B cell (primary cell): ENCODE measurements around the gene CMTR1. TPM values are rescaled to one million over a fixed set of nuclear protein-coding genes. Genes with fewer than 3 reads are reported as not detected.

ENCODE experiments used
- ATAC-seq: fragments of 200-7000 bp; cut with Tn5 transposase; one replicate; pipeline ENCODE4 v1.10.0; 2021; ENCODE audit warnings: low read depth, mild to moderate bottlenecking, moderate number of reproducible peaks, moderate library complexity
- CTCF ChIA-PET: fragments of 350-600 bp; sonication (Branson Sonifier 250); formaldehyde crosslinking; loops from one replicate; lab custom pipeline; 2021; ENCODE audit warnings: antibody characterized with exemption, inconsistent platforms; lab: Charles Lee
- POLR2A ChIA-PET: fragments of 350-600 bp; sonication (Branson Sonifier 250); formaldehyde crosslinking; loops from one replicate; lab custom pipeline; 2021; ENCODE audit warnings: antibody characterized with exemption; lab: Charles Lee
- DNase-seq: peaks from one replicate; pipeline ENCODE4 v3.0.0; 2013
- H2AFZ ChIP-seq: 2 replicates; pipeline ENCODE4 v1.6.1; 2012; ENCODE audit warnings: mild to moderate bottlenecking, low read depth, low read length; ENCODE audit not compliant: insufficient read depth, poor library complexity, severe bottlenecking
- H3K27ac ChIP-seq, 2 donors: 1 replicate in 1 of 2; 2 replicates in 1 of 2; pipeline ENCODE4 v1.5.1; 2012 to 2013; ENCODE audit warnings: low read length in 2 of 2, mild to moderate bottlenecking in 2 of 2, moderate library complexity in 1 of 2
- H3K27me3 ChIP-seq, 4 experiments: fragments of 200-600 bp in 1 of 4; sonication (generic) in 1 of 4; replicated peaks in 1 of 4; 1 replicate in 2 of 4; 2 replicates in 2 of 4; pipeline versions ENCODE4 v1.6.1 to v1.7.0; 2013 to 2016; ENCODE audit warnings: low read length in 3 of 4, mild to moderate bottlenecking in 2 of 4, mixed read lengths in 1 of 4, moderate library complexity in 1 of 4; ENCODE audit not compliant: insufficient read depth in 4 of 4, control insufficient read depth in 3 of 4; ENCODE audit errors: control extremely low read depth in 1 of 4
- H3K36me3 ChIP-seq, 2 experiments: replicated peaks in 1 of 2; 1 replicate in 1 of 2; 2 replicates in 1 of 2; pipeline versions ENCODE4 v1.6.1 to v1.7.1; 2013; ENCODE audit warnings: low read length in 1 of 2; ENCODE audit not compliant: insufficient read depth in 2 of 2, control insufficient read depth in 1 of 2; ENCODE audit errors: control extremely low read depth in 1 of 2, extremely low read depth in 1 of 2
- H3K4me1 ChIP-seq, 2 donors: fragments of 200-600 bp in 1 of 2; sonication (generic) in 1 of 2; 1 replicate in 1 of 2; 2 replicates in 1 of 2; pipeline versions ENCODE4 v1.5.1 to v1.6.1; 2013 to 2017; ENCODE audit warnings: low read length in 2 of 2; ENCODE audit not compliant: control insufficient read depth in 2 of 2, insufficient read depth in 2 of 2
- H3K4me2 ChIP-seq: replicated peaks from 2 replicates; pipeline ENCODE3; 2012; ENCODE audit warnings: mild to moderate bottlenecking, low read depth, low read length; ENCODE audit not compliant: poor library complexity, severe bottlenecking
- H3K4me3 ChIP-seq, 5 experiments: fragments of 200-600 bp in 1 of 5; sonication (generic) in 1 of 5; 1 replicate in 3 of 5; 2 replicates in 2 of 5; pipeline versions ENCODE4 v1.5.1 to v1.7.0; 2011 to 2016; ENCODE audit warnings: low read length in 4 of 5, mild to moderate bottlenecking in 4 of 5, low read depth in 2 of 5, control low read depth in 1 of 5, moderate library complexity in 1 of 5; ENCODE audit not compliant: insufficient read depth in 1 of 5; ENCODE audit errors: control extremely low read depth in 1 of 5, extremely low read depth in 1 of 5
- H3K79me2 ChIP-seq: fragments of 200-600 bp; sonication (generic); one replicate; pipeline ENCODE4 v1.6.0; 2016; ENCODE audit warnings: low read length; ENCODE audit not compliant: control insufficient read depth, insufficient read depth
- H3K9ac ChIP-seq: fragments of 200-600 bp; sonication (generic); 2 replicates; pipeline ENCODE4 v1.6.1; 2017; ENCODE audit warnings: mild to moderate bottlenecking, low read length, moderate library complexity
- H3K9me3 ChIP-seq, 3 donors: one replicate each; pipeline versions ENCODE4 v1.6.1 to v1.7.1; 2013; ENCODE audit warnings: low read length in 2 of 3; ENCODE audit not compliant: control insufficient read depth in 2 of 3, insufficient read depth in 1 of 3; ENCODE audit errors: control extremely low read depth in 1 of 3
- H4K20me1 ChIP-seq: 2 replicates; pipeline ENCODE4 v1.6.0; 2012; ENCODE audit warnings: mild to moderate bottlenecking, low read length; ENCODE audit not compliant: insufficient read depth, control insufficient read depth, poor library complexity, severe bottlenecking
- H3K27ac Mint-ChIP-seq: one replicate; pipeline ENCODE4 v1.8.0; 2021; ENCODE audit warnings: mixed read lengths
- H3K27me3 Mint-ChIP-seq: one replicate; pipeline ENCODE4 v1.8.0; 2021; ENCODE audit warnings: mixed read lengths
- H3K4me1 Mint-ChIP-seq: one replicate; pipeline ENCODE4 v1.8.0; 2021; ENCODE audit warnings: mixed read lengths
- H3K4me3 Mint-ChIP-seq: one replicate; pipeline ENCODE4 v1.8.0; 2021; ENCODE audit warnings: mixed read lengths
- H3K9me3 Mint-ChIP-seq: one replicate; pipeline ENCODE4 v1.8.0; 2022; ENCODE audit warnings: mixed read lengths; ENCODE audit not compliant: insufficient read depth
- EZH2 ChIP-seq: IDR thresholded peaks from 2 replicates; pipeline ENCODE4 v1.6.1; 2012; ENCODE audit warnings: borderline replicate concordance, low read depth, mild to moderate bottlenecking, moderate library complexity, low read length; ENCODE audit not compliant: insufficient read depth, poor library complexity, severe bottlenecking
- WGBS: methylation state at CpG from one replicate; pipeline ENCODE4 v1.1.5; 2013; ENCODE audit warnings: missing lambda C conversion rate; ENCODE audit not compliant: insufficient coverage; 5-methylcytosine and 5-hydroxymethylcytosine counted together
- intact Hi-C: fragments of 100-400 bp; cut with micrococcal nuclease; formaldehyde crosslinking; loops from one replicate; pipeline ENCODE4 v1.10.0; 2022
- polyA plus RNA-seq: library from polyadenylated mRNA; depleted of rRNA; stranded (reverse); fragments of >200 nt; gene quantifications from 2 replicates; pipeline ENCODE4 v1.2.3, GENCODE V29; 2012
- total RNA-seq, 2 donors: library from RNA; stranded (reverse); fragments of 120-200 nt in 1 of 2; gene quantifications; 1 replicate in 1 of 2; 2 replicates in 1 of 2; pipeline versions ENCODE4 v1.2.3 to v1.2.4, GENCODE V29; 2013 to 2022
- TF ChIP-seq, protein P1 (sequence below): fragments of 200-600 bp; IDR thresholded peaks from one replicate; pipeline ENCODE4 v1.8.0; 2022; ENCODE audit warnings: antibody characterized with exemption, mild to moderate bottlenecking

CMTR1 gene
- total and polyA plus RNA-seq, 2 donors (not counting 1 experiment from before 2014, with no cell fraction given): 46.0 to 82.9 TPM

DNA sequence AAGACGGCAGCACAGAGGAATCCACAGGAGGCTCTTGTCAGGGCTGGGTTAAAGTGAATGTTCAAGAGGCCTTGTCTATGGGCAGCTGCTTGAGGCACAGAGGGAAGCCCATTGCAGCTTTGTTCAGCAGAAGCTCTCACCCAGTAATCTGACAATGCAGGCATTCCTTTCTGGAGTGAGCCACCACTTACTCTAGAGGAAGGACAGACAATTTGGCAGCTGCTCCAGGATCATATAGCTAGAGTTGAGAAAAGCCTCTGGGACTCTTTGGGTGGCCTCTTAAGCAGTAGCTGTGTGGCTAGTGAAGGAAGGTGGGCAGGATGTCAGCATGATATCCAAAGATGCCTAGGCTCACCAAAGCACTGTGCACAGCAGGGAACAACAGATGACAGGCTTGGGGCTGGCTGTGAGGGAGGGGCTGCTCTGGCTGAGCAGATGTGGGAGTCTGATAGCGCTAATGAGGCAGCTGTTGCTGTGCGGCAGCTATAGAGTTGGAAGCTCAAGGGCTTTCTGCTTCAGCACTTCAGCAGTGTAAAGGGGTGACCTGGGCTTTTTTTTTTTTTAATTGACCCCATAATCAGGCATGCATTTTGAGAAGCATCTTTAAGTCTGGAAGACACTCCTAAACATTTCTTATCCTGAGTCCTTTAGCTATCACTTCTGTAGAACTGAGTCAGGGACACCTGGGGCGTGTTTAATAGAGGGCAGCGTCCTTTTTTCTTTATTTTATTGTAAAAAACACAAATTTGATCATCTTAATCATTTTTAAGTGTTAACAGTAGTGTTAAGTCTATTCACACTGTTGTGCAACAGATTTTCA is 27.2 kb downstream of the CMTR1 start:
- no peak for ATAC-seq
- Mint-ChIP-seq H3K4me3 (no peak overlapping the region), H3K9me3 (no peaks in the 10 kb centered on the region), H3K27me3 (no peaks in the 10 kb centered on the region), H3K27ac (no peak overlapping the region), H3K4me1 (no peaks in the 10 kb centered on the region)
- no peak overlapping the region for H2AFZ ChIP-seq
- 100% methylated on average over 2 of the region's 5 CpGs for WGBS
- POLR2A ChIA-PET: no interaction called here
- peaks cover 11% of the 10 kb centered on the region for H4K20me1 ChIP-seq
- no peaks in the 10 kb centered on the region for H3K9me3 ChIP-seq
- H3K9ac ChIP-seq: no peak overlapping the region
- H3K4me1 ChIP-seq: no peaks in the 10 kb centered on the region
- no peak overlapping the region for H3K4me2 ChIP-seq
- peaks cover 8% of the 10 kb centered on the region for H3K79me2 ChIP-seq
- no peak overlapping the region for H3K4me3 ChIP-seq
- TF ChIP-seq, protein P1, sequence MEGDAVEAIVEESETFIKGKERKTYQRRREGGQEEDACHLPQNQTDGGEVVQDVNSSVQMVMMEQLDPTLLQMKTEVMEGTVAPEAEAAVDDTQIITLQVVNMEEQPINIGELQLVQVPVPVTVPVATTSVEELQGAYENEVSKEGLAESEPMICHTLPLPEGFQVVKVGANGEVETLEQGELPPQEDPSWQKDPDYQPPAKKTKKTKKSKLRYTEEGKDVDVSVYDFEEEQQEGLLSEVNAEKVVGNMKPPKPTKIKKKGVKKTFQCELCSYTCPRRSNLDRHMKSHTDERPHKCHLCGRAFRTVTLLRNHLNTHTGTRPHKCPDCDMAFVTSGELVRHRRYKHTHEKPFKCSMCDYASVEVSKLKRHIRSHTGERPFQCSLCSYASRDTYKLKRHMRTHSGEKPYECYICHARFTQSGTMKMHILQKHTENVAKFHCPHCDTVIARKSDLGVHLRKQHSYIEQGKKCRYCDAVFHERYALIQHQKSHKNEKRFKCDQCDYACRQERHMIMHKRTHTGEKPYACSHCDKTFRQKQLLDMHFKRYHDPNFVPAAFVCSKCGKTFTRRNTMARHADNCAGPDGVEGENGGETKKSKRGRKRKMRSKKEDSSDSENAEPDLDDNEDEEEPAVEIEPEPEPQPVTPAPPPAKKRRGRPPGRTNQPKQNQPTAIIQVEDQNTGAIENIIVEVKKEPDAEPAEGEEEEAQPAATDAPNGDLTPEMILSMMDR: no peak
- TF ChIP-seq EZH2: no peak
- intact Hi-C loops: no loop called here
- no peaks in the 10 kb centered on the region for H3K27me3 ChIP-seq
- H3K36me3 ChIP-seq: peaks cover 2 to 88% of the 10 kb centered on the region in 2 experiments
- CTCF ChIA-PET: interaction anchor here (1.1 kb wide), 1 partner anchor 134 kb away, joined by 3 read pairs; no protein-coding TSS in a partner anchor
- no peak overlapping the region for H3K27ac ChIP-seq
- DNase-seq: no peak

DNA sequence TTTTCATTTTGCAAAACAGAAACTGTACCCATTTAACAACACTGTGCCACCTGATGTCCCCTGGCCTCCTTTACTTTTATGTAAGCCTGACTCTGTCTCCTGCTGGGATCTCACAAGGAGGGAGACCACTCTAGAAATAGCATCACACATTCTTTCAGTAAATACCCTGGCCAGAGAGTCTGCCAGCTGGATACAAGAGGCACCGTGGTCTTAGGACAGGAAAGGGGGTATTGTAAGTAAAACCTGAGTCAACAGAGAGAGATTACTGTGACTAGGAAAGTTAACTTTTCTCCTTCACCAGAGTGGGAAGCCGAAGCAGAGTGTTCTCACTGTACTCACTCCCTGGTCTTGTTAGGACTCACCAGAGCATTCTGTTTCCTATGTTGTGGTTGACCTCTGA is 27.8 kb downstream of the CMTR1 start:
- no peaks in the 10 kb centered on the region for H3K9me3 ChIP-seq
- WGBS: no CpG with 5 or more reads among the region's 2 CpGs
- Mint-ChIP-seq H3K27ac (no peak overlapping the region), H3K4me3 (no peak overlapping the region), H3K4me1 (no peaks in the 10 kb centered on the region), H3K27me3 (no peaks in the 10 kb centered on the region), H3K9me3 (no peaks in the 10 kb centered on the region)
- ATAC-seq (no peak), DNase-seq (no peak)
- H4K20me1 ChIP-seq: peaks cover 11% of the 10 kb centered on the region
- ChIA-PET CTCF (interaction anchor here (1.1 kb wide), 1 partner anchor 135 kb away, joined by 3 read pairs; no protein-coding TSS in a partner anchor), POLR2A (no interaction called here)
- H2AFZ ChIP-seq: no peak overlapping the region
- H3K27me3 ChIP-seq: no peaks in the 10 kb centered on the region
- no peak overlapping the region for H3K4me3 ChIP-seq
- no peak for TF ChIP-seq EZH2
- TF ChIP-seq, protein P1: no peak
- H3K79me2 ChIP-seq: peaks cover 8% of the 10 kb centered on the region
- H3K4me1 ChIP-seq: no peaks in the 10 kb centered on the region
- H3K9ac ChIP-seq: no peak overlapping the region
- no peak overlapping the region for H3K4me2 ChIP-seq
- intact Hi-C loops: no loop called here
- H3K36me3 ChIP-seq: peaks cover 2 to 83% of the 10 kb centered on the region in 2 experiments
- no peak overlapping the region for H3K27ac ChIP-seq
